Natural killer cell (primary cell): ENCODE measurements around the gene CPLX3. TPM values are rescaled to one million over a fixed set of nuclear protein-coding genes. Genes with fewer than 3 reads are reported as not detected.

Experiments
- ATAC-seq, 3 donors: fragments of 150-1000 bp in 2 of 3; fragments of 200-7000 bp in 1 of 3; cut with Tn5 transposase; 1 replicate in 1 of 3; 2 replicates in 2 of 3; pipeline ENCODE4 v1.10.0; 2021; ENCODE audit warnings: mild to moderate bottlenecking in 2 of 3, moderate library complexity in 2 of 3
- DNase-seq, 2 donors: peaks; one replicate each; pipeline versions ENCODE4 v3.0.0 to v3.0.0-alpha.2; 2013 to 2021; ENCODE audit warnings: mixed read lengths in 1 of 2
- H3K27ac ChIP-seq: one replicate; pipeline ENCODE4 v1.5.1; 2013; ENCODE audit warnings: mild to moderate bottlenecking, low read length
- H3K27me3 ChIP-seq: one replicate; pipeline ENCODE4 v1.6.1; 2013; ENCODE audit warnings: low read length; ENCODE audit not compliant: control insufficient read depth, insufficient read depth
- H3K36me3 ChIP-seq: one replicate; pipeline ENCODE4 v1.6.1; 2013; ENCODE audit warnings: low read length; ENCODE audit not compliant: control insufficient read depth, insufficient read depth
- H3K4me1 ChIP-seq: one replicate; pipeline ENCODE4 v1.6.1; 2013; ENCODE audit warnings: low read length; ENCODE audit not compliant: control insufficient read depth, insufficient read depth
- H3K4me3 ChIP-seq: one replicate; pipeline ENCODE4 v1.5.1; 2013; ENCODE audit warnings: low read length
- H3K9me3 ChIP-seq: one replicate; pipeline ENCODE4 v1.6.1; 2013; ENCODE audit warnings: low read length; ENCODE audit not compliant: control insufficient read depth, insufficient read depth
- H3K27ac Mint-ChIP-seq, 2 donors: one replicate each; pipeline ENCODE4 v1.8.0; 2022; ENCODE audit warnings: mild to moderate bottlenecking in 2 of 2, mixed read lengths in 2 of 2, moderate library complexity in 1 of 2
- H3K27me3 Mint-ChIP-seq, 2 donors: one replicate each; pipeline ENCODE4 v1.8.0; 2022; ENCODE audit warnings: low read depth in 2 of 2, mixed read lengths in 2 of 2
- H3K36me3 Mint-ChIP-seq: one replicate; pipeline ENCODE4 v1.8.0; 2022; ENCODE audit warnings: mixed read lengths
- H3K4me1 Mint-ChIP-seq, 2 donors: one replicate each; pipeline ENCODE4 v1.8.0; 2022; ENCODE audit warnings: mixed read lengths in 2 of 2
- H3K4me3 Mint-ChIP-seq: one replicate; pipeline ENCODE4 v1.8.0; 2022; ENCODE audit warnings: mild to moderate bottlenecking, moderate library complexity, mixed read lengths
- H3K9me3 Mint-ChIP-seq, 2 donors: one replicate each; pipeline ENCODE4 v1.8.0; 2022; ENCODE audit warnings: mixed read lengths in 2 of 2
- CTCF ChIP-seq: fragments of 200-600 bp; IDR thresholded peaks from one replicate; pipeline ENCODE4 v1.8.0; 2022; ENCODE audit warnings: antibody characterized with exemption
- WGBS: methylation state at CpG from one replicate; pipeline ENCODE4 v1.1.7; 2013; ENCODE audit warnings: missing lambda C conversion rate; ENCODE audit not compliant: insufficient coverage; 5-methylcytosine and 5-hydroxymethylcytosine counted together
- intact Hi-C: fragments of 100-400 bp; cut with micrococcal nuclease; formaldehyde crosslinking; loops from one replicate; pipeline ENCODE4 v1.14.2; 2022
- total RNA-seq, 4 donors: library from RNA; stranded (reverse); fragments of 120-200 nt in 1 of 4; gene quantifications; one replicate each; pipeline versions ENCODE4 v1.2.3 to v1.2.4, GENCODE V29; 2013 to 2022

Gene CPLX3
- total RNA-seq, 3 donors from 2014 or later (not counting 1 experiment from before 2014, with no cell fraction given): 0.16 to 0.93 TPM; not detected in 1

GRCh38 chr15:74826921-74827320, 494 bp downstream of the CPLX3 start:
- Histone ChIP-seq H3K9me3 (no peaks in the 10 kb centered on the region), H3K4me1 (peaks cover 9% of the 10 kb centered on the region), H3K4me3 (no peak overlapping the region), H3K36me3 (no peaks in the 10 kb centered on the region), H3K27ac (no peak overlapping the region), H3K27me3 (peaks cover 18% of the 10 kb centered on the region)
- intact Hi-C loops: no loop called here
- ATAC-seq (no peak), DNase-seq (no peak)
- H3K4me1 Mint-ChIP-seq: peaks cover 0 to 5% of the 10 kb centered on the region in 2 donors
- WGBS: 25% methylated on average over 20 of the region's 21 CpGs
- no peak overlapping the region for H3K27ac Mint-ChIP-seq
- H3K27me3 Mint-ChIP-seq: peaks cover 8 to 24% of the 10 kb centered on the region in 2 donors
- H3K9me3 Mint-ChIP-seq: no peaks in the 10 kb centered on the region
- H3K36me3 Mint-ChIP-seq: no peaks in the 10 kb centered on the region
- no peak overlapping the region for H3K4me3 Mint-ChIP-seq
- TF ChIP-seq CTCF: no peak

- Mint-ChIP-seq H3K36me3 (no peaks in the 10 kb centered on the region), H3K4me1 (peaks cover 0 to 5% of the 10 kb centered on the region in 2 donors), H3K27me3 (peaks cover 8 to 24% of the 10 kb centered on the region in 2 donors), H3K4me3 (no peak overlapping the region), H3K9me3 (no peaks in the 10 kb centered on the region), H3K27ac (no peak overlapping the region)
- Histone ChIP-seq H3K4me3 (no peak overlapping the region), H3K36me3 (no peaks in the 10 kb centered on the region), H3K4me1 (peaks cover 9% of the 10 kb centered on the region), H3K27me3 (peaks cover 18% of the 10 kb centered on the region), H3K27ac (no peak overlapping the region), H3K9me3 (no peaks in the 10 kb centered on the region)
- WGBS: 65% methylated on average over 5 of the region's 5 CpGs
- intact Hi-C loops: no loop called here
- TF ChIP-seq CTCF: no peak
- DNase-seq (no peak), ATAC-seq (no peak)
Measured at GRCh38 chr15:74827614-74828013, 1.2 kb downstream of the CPLX3 start.

GRCh38 chr15:74828835-74829234, 2.4 kb downstream of the CPLX3 start:
- peaks cover 18% of the 10 kb centered on the region for H3K27me3 ChIP-seq
- Mint-ChIP-seq H3K27ac (no peak overlapping the region), H3K27me3 (peaks cover 8 to 24% of the 10 kb centered on the region in 2 donors), H3K4me3 (no peak overlapping the region), H3K9me3 (no peaks in the 10 kb centered on the region), H3K4me1 (peaks cover 0 to 5% of the 10 kb centered on the region in 2 donors), H3K36me3 (no peaks in the 10 kb centered on the region)
- no peak for TF ChIP-seq CTCF
- H3K27ac ChIP-seq: no peak overlapping the region
- intact Hi-C loops: no loop called here
- no peaks in the 10 kb centered on the region for H3K36me3 ChIP-seq
- H3K4me3 ChIP-seq: no peak overlapping the region
- no peak for ATAC-seq
- no peaks in the 10 kb centered on the region for H3K9me3 ChIP-seq
- DNase-seq: no peak
- peaks cover 9% of the 10 kb centered on the region for H3K4me1 ChIP-seq
- WGBS: 90% methylated on average over 6 of the region's 6 CpGs

GRCh38 chr15:74829486-74829885, 3.1 kb downstream of the CPLX3 start:
- intact Hi-C loops: no loop called here
- Mint-ChIP-seq H3K9me3 (no peaks in the 10 kb centered on the region), H3K4me3 (no peak overlapping the region), H3K36me3 (no peaks in the 10 kb centered on the region), H3K27ac (no peak overlapping the region), H3K4me1 (peaks cover 0 to 5% of the 10 kb centered on the region in 2 donors), H3K27me3 (peaks cover 8 to 22% of the 10 kb centered on the region in 2 donors)
- Histone ChIP-seq H3K4me1 (peaks cover 9% of the 10 kb centered on the region), H3K9me3 (no peaks in the 10 kb centered on the region), H3K36me3 (no peaks in the 10 kb centered on the region), H3K27me3 (peaks cover 18% of the 10 kb centered on the region), H3K27ac (no peak overlapping the region), H3K4me3 (no peak overlapping the region)
- ATAC-seq: no peak
- WGBS: 66% methylated on average over 2 of the region's 3 CpGs
- TF ChIP-seq CTCF: no peak
- no peak for DNase-seq
